Ectodermal cell (in vitro differentiated cells): Measurements from ENCODE around the gene ANGPT4.

Experiments used
- H3K27ac ChIP-seq: 2 replicates; pipeline ENCODE4 v1.7.0; 2013; ENCODE audit warnings: mild to moderate bottlenecking, low read depth, low read length; ENCODE audit not compliant: insufficient read depth, poor library complexity, severe bottlenecking
- H3K27me3 ChIP-seq: 2 replicates; pipeline ENCODE4 v1.7.0; 2013; ENCODE audit warnings: mild to moderate bottlenecking, low read length; ENCODE audit not compliant: insufficient read depth, control insufficient read depth, poor library complexity, severe bottlenecking
- H3K36me3 ChIP-seq: one replicate; pipeline ENCODE4 v1.7.0; 2013; ENCODE audit warnings: low read length; ENCODE audit not compliant: control insufficient read depth, insufficient read depth
- H3K4me1 ChIP-seq: one replicate; pipeline ENCODE4 v1.7.0; 2013; ENCODE audit warnings: low read length; ENCODE audit not compliant: control insufficient read depth, insufficient read depth
- H3K4me3 ChIP-seq: 2 replicates; pipeline ENCODE4 v1.7.0; 2013; ENCODE audit warnings: low read depth, low read length, control low read depth; ENCODE audit not compliant: insufficient read depth
- H3K9me3 ChIP-seq: 2 replicates; pipeline ENCODE4 v1.7.0; 2013; ENCODE audit warnings: mild to moderate bottlenecking, low read length, moderate library complexity; ENCODE audit not compliant: control insufficient read depth
- WGBS, 2 experiments: methylation state at CpG; one replicate each; pipeline ENCODE4 v1.1.7; 2013; ENCODE audit warnings: missing lambda C conversion rate in 2 of 2; 5-methylcytosine and 5-hydroxymethylcytosine counted together

Gene ANGPT4

GRCh38 chr20:846894-847278 is 69.2 kb downstream of the ANGPT4 start:
- peaks cover 38% of the 10 kb centered on the region for H3K27me3 ChIP-seq
- H3K4me1 ChIP-seq, result peaks cover 37% of the 10 kb centered on the region
- H3K27ac ChIP-seq, result no peak overlapping the region
- H3K9me3 ChIP-seq, result no peaks in the 10 kb centered on the region
- no peak overlapping the region for H3K4me3 ChIP-seq
- no peaks in the 10 kb centered on the region for H3K36me3 ChIP-seq
- 85 to 89% methylated on average over 7 of the region's 7 CpGs for WGBS, 2 experiments

- no peaks in the 10 kb centered on the region for H3K9me3 ChIP-seq
- H3K4me3 ChIP-seq, result no peak overlapping the region
- peaks cover 42% of the 10 kb centered on the region for H3K4me1 ChIP-seq
- peaks cover 45% of the 10 kb centered on the region for H3K27me3 ChIP-seq
- no peaks in the 10 kb centered on the region for H3K36me3 ChIP-seq
- H3K27ac ChIP-seq, result no peak overlapping the region
- WGBS, 2 experiments, result 89 to 91% methylated on average over 11 of the region's 11 CpGs
These were observed 69.9 kb downstream of the ANGPT4 start for GRCh38 chr20:845941-846893.

GRCh38 chr20:845226-845868 is 70.8 kb downstream of the ANGPT4 start:
- 47 to 50% methylated on average over 50 of the region's 50 CpGs for WGBS, 2 experiments
- Histone ChIP-seq H3K4me3 (peak overlapping the region; percentile 49), H3K27me3 (peaks cover 54% of the 10 kb centered on the region)

GRCh38 chr20:844473-845225 is 71.5 kb downstream of the ANGPT4 start:
- Histone ChIP-seq H3K27ac (peak overlapping the region; percentile 40), H3K4me1 (peaks cover 42% of the 10 kb centered on the region), H3K9me3 (no peaks in the 10 kb centered on the region), H3K4me3 (peak overlapping the region; percentile 49), H3K27me3 (peaks cover 59% of the 10 kb centered on the region), H3K36me3 (no peaks in the 10 kb centered on the region)
- 13 to 14% methylated on average over 47 of the region's 47 CpGs for WGBS, 2 experiments

More at GRCh38 chr20:845226-845868, 70.8 kb downstream of the ANGPT4 start:
- no peaks in the 10 kb centered on the region for H3K9me3 ChIP-seq
- H3K27ac ChIP-seq, result no peak overlapping the region
- peaks cover 42% of the 10 kb centered on the region for H3K4me1 ChIP-seq
- no peaks in the 10 kb centered on the region for H3K36me3 ChIP-seq

- H3K27me3 ChIP-seq, result peaks cover 59% of the 10 kb centered on the region
- H3K36me3 ChIP-seq, result no peaks in the 10 kb centered on the region
- H3K9me3 ChIP-seq, result no peaks in the 10 kb centered on the region
- H3K27ac ChIP-seq, result no peak overlapping the region
- H3K4me1 ChIP-seq, result peaks cover 42% of the 10 kb centered on the region
- no peak overlapping the region for H3K4me3 ChIP-seq
- 86 to 89% methylated on average over 9 of the region's 9 CpGs for WGBS, 2 experiments
These were observed 72.2 kb downstream of the ANGPT4 start for GRCh38 chr20:843912-844311.

- no peaks in the 10 kb centered on the region for H3K36me3 ChIP-seq
- peaks cover 63% of the 10 kb centered on the region for H3K27me3 ChIP-seq
- no peaks in the 10 kb centered on the region for H3K9me3 ChIP-seq
- 83 to 88% methylated on average over 1 to 2 of the region's 2 CpGs for WGBS, 2 experiments
- H3K4me1 ChIP-seq, result peaks cover 29% of the 10 kb centered on the region
- H3K4me3 ChIP-seq, result peak overlapping the region; percentile 50
- H3K27ac ChIP-seq, result no peak overlapping the region
These were observed 73.6 kb downstream of the ANGPT4 start for GRCh38 chr20:842547-842940.

GRCh38 chr20:841568-842546 is 74.3 kb downstream of the ANGPT4 start:
- H3K27ac ChIP-seq, result no peak overlapping the region
- peaks cover 63% of the 10 kb centered on the region for H3K27me3 ChIP-seq
- H3K9me3 ChIP-seq, result no peaks in the 10 kb centered on the region
- H3K36me3 ChIP-seq, result no peaks in the 10 kb centered on the region
- 3 to 4% methylated on average over 62 of the region's 62 CpGs for WGBS, 2 experiments
- peak overlapping the region; percentile 50 for H3K4me3 ChIP-seq
- H3K4me1 ChIP-seq, result peaks cover 22% of the 10 kb centered on the region

- Histone ChIP-seq H3K4me3 (peak overlapping the region; percentile 50), H3K27me3 (peaks cover 63% of the 10 kb centered on the region), H3K4me1 (peaks cover 19% of the 10 kb centered on the region), H3K9me3 (no peaks in the 10 kb centered on the region), H3K27ac (no peak overlapping the region), H3K36me3 (no peaks in the 10 kb centered on the region)
- 9 to 13% methylated on average over 59 of the region's 59 CpGs for WGBS, 2 experiments
These were observed 75.1 kb downstream of the ANGPT4 start for GRCh38 chr20:840858-841567.

GRCh38 chr20:840503-840857 is 75.7 kb downstream of the ANGPT4 start:
- H3K27ac ChIP-seq, result no peak overlapping the region
- H3K9me3 ChIP-seq, result no peaks in the 10 kb centered on the region
- H3K4me1 ChIP-seq, result peaks cover 18% of the 10 kb centered on the region
- no peak overlapping the region for H3K4me3 ChIP-seq
- WGBS, 2 experiments, result 80 to 81% methylated on average over 7 of the region's 7 CpGs
- peaks cover 58% of the 10 kb centered on the region for H3K27me3 ChIP-seq
- no peaks in the 10 kb centered on the region for H3K36me3 ChIP-seq
